ENCODE results near the gene RGR.

Gene RGR, protein sequence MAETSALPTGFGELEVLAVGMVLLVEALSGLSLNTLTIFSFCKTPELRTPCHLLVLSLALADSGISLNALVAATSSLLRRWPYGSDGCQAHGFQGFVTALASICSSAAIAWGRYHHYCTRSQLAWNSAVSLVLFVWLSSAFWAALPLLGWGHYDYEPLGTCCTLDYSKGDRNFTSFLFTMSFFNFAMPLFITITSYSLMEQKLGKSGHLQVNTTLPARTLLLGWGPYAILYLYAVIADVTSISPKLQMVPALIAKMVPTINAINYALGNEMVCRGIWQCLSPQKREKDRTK

DNA sequence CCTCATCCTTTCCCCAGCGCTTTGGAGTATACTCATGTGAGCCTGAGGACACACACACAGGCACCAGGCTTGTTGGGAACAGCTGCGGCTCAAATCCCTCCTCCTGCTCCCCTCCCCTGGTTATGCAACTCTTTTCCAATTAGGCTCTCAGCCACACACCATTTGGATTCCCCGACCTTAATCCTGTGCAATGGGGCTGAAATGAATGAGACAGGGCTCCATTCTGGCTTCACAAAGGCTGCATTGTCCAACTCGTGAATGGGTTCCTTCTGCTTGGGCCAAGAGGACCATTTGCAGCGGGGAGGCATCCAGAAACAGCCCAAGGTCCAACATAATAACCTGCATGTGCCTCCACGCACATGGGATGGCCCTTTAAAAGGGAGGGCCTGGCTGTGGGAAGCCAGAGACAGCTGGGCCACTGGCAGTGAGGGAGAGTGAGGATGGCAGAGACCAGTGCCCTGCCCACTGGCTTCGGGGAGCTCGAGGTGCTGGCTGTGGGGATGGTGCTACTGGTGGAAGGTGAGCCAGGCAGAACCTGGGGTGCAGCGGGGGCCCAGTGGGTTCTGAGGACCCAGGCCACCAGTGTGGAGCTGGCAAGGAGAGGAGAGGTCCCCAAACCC lies at the start of gene RGR:
Gene RGR, plus strand, starts transcription at position 403 of the 620 bp plus-strand sequence. Its CDS starts 38 bp downstream, at position 441.
- POLR2A ChIA-PET, result no interaction called here

GRCh38 chr10:84196083-84196482 lies 48.8 kb upstream of the RGR start:
- TF ChIP-seq CTCF (IDR thresholded peaks at IDR 0.05; ENCODE audit: insufficient read depth, low read length, missing control alignments), result no peak
- POLR2A ChIA-PET, result no interaction called here
- no peak overlapping the region for H3K4me3 ChIP-seq (ENCODE audit: low read depth, low read length)
- no peak for DNase-seq (ENCODE audit: low read depth, low spot score)
- CTCF ChIA-PET, result no interaction called here

More for the DNA sequence above, at the start of gene RGR:
- no peak within 1 kb of the TSS for H3K4me3 ChIP-seq (ENCODE audit: low read depth, low read length)
- CTCF ChIA-PET, result interaction anchor here (1.1 kb wide), 1 partner anchor 292 kb away, joined by 3 read pairs; no protein-coding TSS in a partner anchor
- no peak for TF ChIP-seq CTCF (IDR thresholded peaks at IDR 0.05; ENCODE audit: insufficient read depth, low read length, missing control alignments)
- DNase-seq (ENCODE audit: low read depth, low spot score), result no peak

GRCh38 chr10:84196941-84197340 lies 47.9 kb upstream of the RGR start:
- DNase-seq (ENCODE audit: low read depth, low spot score), result no peak
- ChIA-PET CTCF (no interaction called here), POLR2A (no interaction called here)
- TF ChIP-seq CTCF (IDR thresholded peaks at IDR 0.05; ENCODE audit: insufficient read depth, low read length, missing control alignments), result no peak
- H3K4me3 ChIP-seq (ENCODE audit: low read depth, low read length), result no peak overlapping the region

- DNase-seq (ENCODE audit: low read depth, low spot score), result no peak
- TF ChIP-seq CTCF (IDR thresholded peaks at IDR 0.05; ENCODE audit: insufficient read depth, low read length, missing control alignments), result no peak
- ChIA-PET POLR2A (no interaction called here), CTCF (no interaction called here)
- no peak overlapping the region for H3K4me3 ChIP-seq (ENCODE audit: low read depth, low read length)
Measured at GRCh38 chr10:84197643-84198042, 47.2 kb upstream of the RGR start.

DNA sequence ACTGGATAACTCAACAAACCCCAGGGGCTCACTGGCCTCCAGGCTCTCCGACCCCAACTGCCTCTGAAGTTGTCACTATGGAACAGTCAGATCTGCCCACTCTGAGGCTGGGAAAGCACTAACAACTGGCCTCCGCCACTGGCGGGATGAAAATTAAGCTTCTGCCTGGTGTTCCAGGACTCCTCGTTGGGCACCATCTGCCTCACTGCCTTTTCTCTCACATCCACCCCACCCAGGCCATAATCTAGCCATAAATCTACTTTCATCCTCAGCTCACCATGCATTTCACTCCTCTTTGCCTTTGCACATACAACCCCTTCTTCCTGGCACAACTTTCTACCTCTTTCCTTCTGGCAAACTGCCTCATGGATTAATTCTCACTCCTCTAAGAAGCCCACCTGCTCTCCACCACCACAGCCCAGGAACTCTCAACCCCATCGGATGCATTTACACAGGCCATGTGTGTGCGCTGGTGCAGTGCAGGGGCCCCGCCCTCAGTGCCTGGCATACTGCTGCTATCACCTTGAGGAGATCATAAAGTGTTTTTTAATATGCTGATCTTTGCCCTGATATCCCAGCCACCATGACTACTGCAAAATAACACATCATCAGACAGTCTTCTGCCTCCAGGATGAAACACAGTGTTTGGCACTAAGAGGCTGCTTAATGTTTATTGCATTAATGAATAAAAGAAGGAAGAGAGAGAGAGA lies 46.5 kb upstream of the RGR start:
- no peak for TF ChIP-seq CTCF (IDR thresholded peaks at IDR 0.05; ENCODE audit: insufficient read depth, low read length, missing control alignments)
- no peak for DNase-seq (ENCODE audit: low read depth, low spot score)
- H3K4me3 ChIP-seq (ENCODE audit: low read depth, low read length), result no peak overlapping the region
- ChIA-PET POLR2A (no interaction called here), CTCF (no interaction called here)

DNA sequence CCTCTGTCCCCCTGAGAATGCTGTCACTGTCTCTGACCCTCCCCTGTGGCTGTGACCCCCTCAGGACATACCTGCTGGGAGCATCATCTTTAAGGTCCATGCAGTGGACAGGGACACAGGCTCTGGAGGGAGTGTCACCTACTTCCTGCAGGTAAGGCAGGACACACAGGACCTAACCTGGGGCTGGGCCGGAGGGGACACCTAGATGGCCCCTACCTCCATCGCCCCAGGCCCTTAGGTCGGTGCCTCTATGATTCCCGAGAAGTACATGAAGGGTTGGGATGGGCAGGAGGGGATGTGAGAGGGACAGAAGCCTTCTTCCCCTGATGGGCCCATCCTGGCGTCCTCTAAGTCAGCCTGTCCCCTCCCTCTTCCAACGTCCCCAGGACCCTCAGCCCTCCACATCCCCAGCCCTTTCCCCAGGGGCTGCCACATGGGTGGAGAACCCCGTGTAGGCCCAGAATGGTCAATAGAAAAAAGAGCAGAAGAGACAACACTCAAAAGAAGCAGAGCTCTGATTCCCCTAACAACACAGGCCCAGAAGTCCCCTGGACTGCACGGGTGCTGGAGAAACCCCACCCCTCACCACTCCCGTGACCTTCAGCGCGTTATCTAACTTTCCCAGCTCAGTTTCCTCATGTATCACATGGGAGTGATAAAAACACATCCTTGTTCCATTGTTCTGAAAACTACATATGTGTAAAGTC lies 44.2 kb upstream of the RGR start:
- CTCF ChIA-PET, result no interaction called here

More for the DNA sequence above, 44.2 kb upstream of the RGR start:
- POLR2A ChIA-PET, result no interaction called here
- TF ChIP-seq CTCF (IDR thresholded peaks at IDR 0.05; ENCODE audit: insufficient read depth, low read length, missing control alignments), result no peak
- H3K4me3 ChIP-seq (ENCODE audit: low read depth, low read length), result no peak overlapping the region
- no peak for DNase-seq (ENCODE audit: low read depth, low spot score)

All from AG04449 (cell line).